Hypothalamus (tissue), 51 donors: ENCODE measurements around the gene SELENOP.
"Not testable (repeated sequence)": the region's sequence is repeated elsewhere in the genome, so short reads cannot be mapped to it uniquely, and the experiment has no call there.

Experiments used
- DNase-seq, 51 donors: peaks; one replicate each; lab custom pipeline; 2025; lab: John Stamatoyannopoulos, UW

SELENOP gene, protein sequence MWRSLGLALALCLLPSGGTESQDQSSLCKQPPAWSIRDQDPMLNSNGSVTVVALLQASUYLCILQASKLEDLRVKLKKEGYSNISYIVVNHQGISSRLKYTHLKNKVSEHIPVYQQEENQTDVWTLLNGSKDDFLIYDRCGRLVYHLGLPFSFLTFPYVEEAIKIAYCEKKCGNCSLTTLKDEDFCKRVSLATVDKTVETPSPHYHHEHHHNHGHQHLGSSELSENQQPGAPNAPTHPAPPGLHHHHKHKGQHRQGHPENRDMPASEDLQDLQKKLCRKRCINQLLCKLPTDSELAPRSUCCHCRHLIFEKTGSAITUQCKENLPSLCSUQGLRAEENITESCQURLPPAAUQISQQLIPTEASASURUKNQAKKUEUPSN

GRCh38 chr5:42811591-42812446 lies at the start of gene SELENOP:
Gene SELENOP, minus strand, starts transcription at chr5:42811892. Its CDS starts 3,539 bp downstream, at chr5:42808353.
- peak in 34 of 51 donors; percentile 4 to 90 (median 39) for DNase-seq

DNA sequence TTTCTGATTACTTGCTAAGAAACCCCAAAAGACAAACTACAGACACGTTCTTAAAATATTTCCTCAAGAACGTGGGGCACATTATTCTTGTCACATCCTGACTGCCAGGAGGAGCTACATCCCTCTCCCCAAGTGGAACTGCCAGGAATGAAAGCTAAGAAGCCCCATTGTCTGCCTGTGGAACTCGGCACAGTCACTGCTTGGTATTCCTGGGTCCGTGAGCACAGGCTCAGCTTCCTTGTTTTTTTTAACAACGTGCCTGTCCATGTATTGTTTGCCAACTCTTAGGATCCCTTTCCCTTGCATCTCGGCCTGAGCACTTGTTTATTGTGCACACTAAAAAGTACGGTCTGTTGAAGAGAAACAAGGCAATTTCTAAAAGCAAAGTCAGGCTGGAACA lies 47.0 kb upstream of the SELENOP start:
- peak in 36 of 51 donors; percentile 10 to 84 (median 46) for DNase-seq

GRCh38 chr5:42858031-42858643 lies 46.4 kb upstream of the SELENOP start:
- peak in 23 of 51 donors; percentile 8 to 84 (median 38) for DNase-seq

- DNase-seq: no peak
Measured at GRCh38 chr5:42855811-42856210, 44.1 kb upstream of the SELENOP start.

GRCh38 chr5:42855386-42855785 lies 43.7 kb upstream of the SELENOP start:
- DNase-seq: no peak

DNA sequence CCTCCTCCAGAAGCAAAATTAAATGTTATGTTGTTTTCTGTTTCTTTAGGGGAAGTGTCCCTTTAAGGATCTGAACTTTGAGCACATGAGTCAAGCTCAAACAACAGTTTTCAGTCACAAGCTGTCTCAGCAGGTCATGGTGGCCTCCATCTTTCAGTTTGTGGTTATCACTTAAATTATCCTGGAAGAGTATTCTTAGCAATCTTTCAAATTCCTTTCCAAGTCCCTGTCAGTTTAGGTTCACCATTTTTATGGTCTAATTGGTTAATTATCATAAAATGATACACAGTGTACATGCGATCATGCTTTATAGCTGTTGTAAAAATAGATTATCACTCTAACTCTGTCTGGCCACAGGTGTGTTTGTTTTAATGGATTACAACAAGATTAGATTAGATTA lies 43.1 kb upstream of the SELENOP start:
- DNase-seq: no peak

DNA sequence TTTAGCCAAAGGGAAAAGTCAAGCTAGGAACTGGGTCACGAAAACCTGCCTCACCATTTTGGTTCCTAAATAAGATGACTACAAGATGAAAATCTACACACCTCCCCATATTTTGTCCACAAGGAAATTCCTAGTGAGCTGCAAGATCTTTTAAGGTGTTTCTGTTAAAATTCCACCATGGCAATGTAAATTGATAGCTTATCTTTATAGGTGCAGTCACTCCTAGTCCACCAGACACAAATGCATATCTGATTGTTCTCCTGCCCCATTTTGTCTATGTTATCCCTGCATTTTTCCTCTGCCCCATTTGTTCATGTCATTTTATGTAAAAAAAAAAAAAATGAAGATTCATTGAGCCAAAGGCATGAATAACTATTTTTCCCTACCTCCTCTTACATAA lies 41.1 kb upstream of the SELENOP start:
- DNase-seq: no peak

GRCh38 chr5:42851481-42851880 lies 39.8 kb upstream of the SELENOP start:
- DNase-seq: no peak

- DNase-seq: no peak
Measured at GRCh38 chr5:42848545-42848944, 36.9 kb upstream of the SELENOP start.

GRCh38 chr5:42844408-42844807 lies 32.7 kb upstream of the SELENOP start:
- DNase-seq: not testable (repeated sequence)

DNA sequence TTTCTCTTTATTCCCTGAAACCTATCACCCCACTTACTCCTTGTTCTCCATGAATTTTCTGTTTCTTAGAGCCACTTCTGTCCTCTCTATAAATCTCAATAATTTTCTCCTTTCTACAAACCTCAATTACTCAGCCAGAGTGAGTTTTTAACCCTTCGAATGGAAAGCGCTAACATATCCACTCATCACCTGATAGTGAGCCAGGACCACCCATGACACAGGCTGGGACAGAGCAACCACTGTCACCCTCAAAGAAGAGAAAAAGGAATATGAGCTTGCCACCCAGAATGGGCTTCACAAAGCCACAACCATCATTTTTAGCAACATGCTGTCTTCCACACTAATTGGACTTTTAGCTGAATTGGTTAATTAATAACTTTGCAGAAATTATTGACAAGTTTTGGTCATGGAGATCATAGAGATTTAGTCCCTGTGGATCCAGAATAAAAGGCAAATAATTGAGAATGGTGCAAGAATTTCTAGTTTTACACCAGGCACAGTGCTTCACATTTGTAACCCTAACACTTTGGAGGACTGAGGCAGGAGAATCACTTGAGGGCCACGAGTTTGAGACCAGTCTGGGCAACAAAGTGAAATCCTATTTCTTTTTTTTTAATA lies 32.1 kb upstream of the SELENOP start:
- no peak for DNase-seq

GRCh38 chr5:42842921-42843641 lies 31.4 kb upstream of the SELENOP start:
- no peak for DNase-seq

DNA sequence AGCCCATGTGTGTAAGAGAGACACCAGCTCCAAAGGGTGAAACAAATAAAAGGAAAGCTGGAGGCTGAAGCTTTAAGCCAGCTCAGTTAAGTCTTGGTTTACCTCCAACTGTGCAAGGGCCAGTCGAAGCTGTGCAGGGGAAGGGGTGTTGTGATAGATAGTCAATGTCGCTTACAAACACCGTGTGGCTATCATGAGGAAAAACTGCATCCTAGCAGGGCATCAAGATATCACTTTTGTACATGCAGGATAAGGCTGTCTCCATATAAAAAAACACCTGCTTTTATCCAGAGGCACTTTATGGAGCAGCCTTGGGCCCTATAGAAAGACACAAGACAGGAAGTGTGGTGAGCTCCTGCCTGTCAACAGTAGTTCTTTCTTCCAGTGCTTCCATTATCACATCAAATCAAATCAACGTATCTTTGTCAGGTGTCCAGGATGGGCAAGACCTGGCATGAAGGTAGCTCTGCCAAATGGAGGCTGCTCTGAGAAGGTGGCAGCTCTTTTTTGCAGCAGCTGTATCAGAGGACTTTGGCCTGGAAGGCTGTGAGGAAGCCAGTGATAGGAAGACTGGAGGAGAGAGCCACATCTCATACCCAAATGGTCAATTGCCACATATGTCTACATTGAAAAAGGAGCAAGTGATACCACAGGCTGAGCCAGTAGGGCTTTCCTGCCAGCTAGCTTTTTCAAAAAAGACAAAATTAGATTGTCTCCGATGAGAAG lies 29.3 kb upstream of the SELENOP start:
- DNase-seq: no peak

- DNase-seq: no peak
Measured at GRCh38 chr5:42840269-42840668, 28.6 kb upstream of the SELENOP start.

- DNase-seq: no peak
Measured at GRCh38 chr5:42839196-42839595, 27.5 kb upstream of the SELENOP start.

DNA sequence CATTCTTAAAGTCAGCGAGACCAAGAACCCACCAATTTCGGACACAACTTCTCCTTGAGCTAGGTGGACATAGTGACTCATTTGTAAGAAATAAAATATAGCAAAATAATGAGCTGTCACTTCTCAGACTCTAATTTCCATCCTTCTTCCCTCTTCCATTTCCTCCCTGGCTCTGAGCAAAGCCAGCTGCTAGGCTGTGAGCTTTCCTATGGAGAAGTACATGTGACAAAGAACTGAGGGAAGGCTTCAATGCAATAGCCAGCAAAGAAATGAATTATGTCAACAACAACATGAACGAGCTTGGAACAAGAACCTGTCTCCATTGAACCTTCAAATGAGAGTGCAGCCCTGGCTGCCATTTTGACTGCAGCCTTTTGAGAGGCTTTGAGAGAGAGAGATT lies 25.9 kb upstream of the SELENOP start:
- no peak for DNase-seq

DNA sequence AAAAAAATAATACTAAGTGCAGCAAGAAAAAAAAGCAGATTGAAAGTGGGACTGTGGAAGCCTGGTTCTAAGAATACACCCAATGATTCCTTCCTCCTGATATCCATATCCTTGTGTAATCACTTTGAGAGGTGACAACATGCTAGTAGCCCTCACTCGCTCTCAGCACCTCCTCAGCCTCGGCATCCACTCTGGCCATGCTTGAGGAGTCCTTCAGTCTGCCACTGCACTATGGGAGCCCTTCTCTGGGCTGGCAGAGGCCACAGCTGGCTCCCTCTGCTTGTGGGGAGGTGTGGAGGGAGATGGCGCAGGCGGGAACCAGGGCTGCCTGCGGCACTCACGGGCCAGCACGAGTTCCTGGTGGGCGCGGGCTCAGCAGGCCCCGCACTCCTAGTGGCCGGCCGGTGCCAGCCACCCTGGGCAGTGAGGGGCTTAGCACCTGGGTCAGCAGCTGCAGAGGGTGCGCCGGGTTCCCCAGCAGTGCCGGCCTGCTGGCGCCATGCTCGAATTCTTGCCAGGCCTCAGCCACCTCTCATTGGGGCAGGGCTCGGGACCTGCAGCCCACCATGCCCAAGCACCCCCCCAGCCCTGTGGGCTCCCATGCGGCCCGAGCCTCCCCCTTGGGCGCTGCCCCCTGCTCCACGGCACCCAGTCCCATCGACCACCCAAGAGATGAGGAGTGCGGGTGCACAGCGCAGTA lies 24.5 kb upstream of the SELENOP start:
- DNase-seq: no peak

DNA sequence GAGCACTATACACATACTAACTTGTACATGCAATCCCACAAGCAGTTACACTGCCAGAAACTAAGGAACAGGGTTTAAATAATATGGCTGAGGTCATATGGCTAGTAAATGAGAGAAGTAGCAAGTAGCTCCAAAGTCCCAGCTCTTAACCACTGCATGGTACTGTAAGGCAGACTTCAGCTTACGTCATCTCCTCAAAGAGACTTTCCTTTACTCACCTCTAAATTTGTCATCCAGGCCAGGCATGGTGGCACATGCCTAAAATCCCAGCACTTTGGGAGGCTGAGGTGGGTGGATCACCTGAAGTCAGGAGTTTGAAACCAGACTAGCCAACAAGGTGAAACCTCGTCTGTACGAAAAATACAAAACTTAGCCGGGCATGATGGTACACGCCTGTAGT lies 20.4 kb upstream of the SELENOP start:
- DNase-seq: no peak

DNA sequence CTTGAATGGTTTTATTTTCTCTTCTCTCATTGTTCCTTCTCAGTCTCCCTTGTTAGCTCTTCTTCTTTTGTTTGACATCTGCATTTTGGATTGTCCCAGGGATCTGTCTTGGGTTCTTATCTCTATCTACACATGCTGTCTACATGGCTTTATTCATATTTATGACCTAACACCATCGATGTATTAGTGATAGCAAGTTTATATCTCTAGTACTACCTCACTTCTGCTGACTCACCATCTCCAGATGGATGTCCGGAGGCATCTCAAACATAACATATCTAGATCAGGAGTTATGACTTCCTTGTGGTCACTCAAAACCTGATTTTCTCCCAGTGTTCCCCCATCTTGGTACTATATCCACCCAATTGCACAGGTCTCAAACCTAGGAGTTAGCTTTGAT lies 19.2 kb upstream of the SELENOP start:
- DNase-seq: no peak
